Ovary (tissue), 9 donors: ENCODE results near the gene CHD1. TPM values are rescaled to one million over a fixed set of nuclear protein-coding genes. Genes with fewer than 3 reads are reported as not detected.
"Not testable (repeated sequence)": the region's sequence is repeated elsewhere in the genome, so short reads cannot be mapped to it uniquely, and the experiment has no call there.

Experiments
- DNase-seq, 5 donors: peaks; one replicate each; pipeline ENCODE4 v3.0.0-alpha.2; 2019 to 2020
- H3K27ac ChIP-seq, 2 donors: fragments of 200-600 bp; one replicate each; pipeline versions ENCODE4 v1.5.1 to v1.8.0; 2019 to 2022
- H3K27me3 ChIP-seq: fragments of 200-600 bp; one replicate; pipeline ENCODE4 v1.8.0; 2022
- H3K36me3 ChIP-seq: fragments of 200-600 bp; sonication (generic); one replicate; pipeline ENCODE4 v1.5.1; 2019
- H3K4me1 ChIP-seq: one replicate; pipeline ENCODE4 v1.8.1; 2013; ENCODE audit warnings: mild to moderate bottlenecking, moderate library complexity; ENCODE audit not compliant: insufficient read depth
- H3K4me3 ChIP-seq: fragments of 200-600 bp; sonication (generic); one replicate; pipeline ENCODE4 v1.5.1; 2017
- H3K9me3 ChIP-seq, 2 donors: fragments of 200-600 bp in 1 of 2; sonication (generic) in 1 of 2; one replicate each; pipeline versions ENCODE4 v1.5.1 to v1.8.1; 2013 to 2019; ENCODE audit warnings: mild to moderate bottlenecking in 1 of 2, moderate library complexity in 1 of 2
- CTCF ChIP-seq, 3 donors: fragments of 450-650 bp in 2 of 3; fragments of 200-600 bp in 1 of 3; IDR thresholded peaks; one replicate each; pipeline versions ENCODE4 v1.5.1 to v1.8.0; 2016 to 2022; ENCODE audit warnings: antibody characterized with exemption in 3 of 3, mild to moderate bottlenecking in 1 of 3
- EP300 ChIP-seq: sonication (generic); formaldehyde crosslinking; IDR thresholded peaks from one replicate; pipeline ENCODE4 v1.6.1; 2017; ENCODE audit warnings: antibody characterized with exemption
- POLR2A ChIP-seq: fragments of 450-650 bp; IDR thresholded peaks from one replicate; pipeline ENCODE4 v1.6.1; 2017; ENCODE audit warnings: antibody characterized with exemption, mild to moderate bottlenecking, moderate library complexity
- WGBS, 3 donors: extraction: QIAGEN DNeasy Blood & Tissue Kit in 1 of 3; methylation state at CpG; one replicate each; pipeline versions ENCODE4 v1.1.5 to v1.1.7; 2013 to 2017; 5-methylcytosine and 5-hydroxymethylcytosine counted together
- intact Hi-C, 4 donors: fragments of 100-400 bp; cut with DNase I; formaldehyde crosslinking; loops; one replicate each; pipeline versions ENCODE4 v1.11.0 to v1.15.1; 2022 to 2023
- polyA plus RNA-seq, 2 donors: library from polyadenylated mRNA; stranded (reverse); fragments of 200-250 nt in 1 of 2; fragments of 350-450 nt in 1 of 2; fragmentation: Illumina TruSeq in 1 of 2; extraction: RNeasy Lipid Tissue Mini Kit (QIAGEN cat#74804) in 1 of 2; gene quantifications; one replicate each; pipeline ENCODE4 v1.2.3, GENCODE V29; 2013 to 2014
- total RNA-seq, 7 donors: library from RNA; depleted of rRNA in 2 of 7; stranded (reverse); fragments of >200 nt in 2 of 7; fragmentation: NEBNext Ultra II Directional in 3 of 7; extraction: Animal tissue kit (Norgen Biotek cat#: 25700) in 3 of 7; gene quantifications; one replicate each; pipeline versions ENCODE4 v1.1.0 to v1.2.4, GENCODE V29; 2016 to 2023
- donor health status: DM: no; HTN: no; CAD: no; lungs with moderate emphysema.
- donor health status: DM: no; HTN: no; CAD: no.
- donor health status: Bipolar disorder and iron deficiency.
- donor health status: DM: yes; HTN: yes; CAD: no.
- donor health status: DM: no; HTN: no; CAD: no.
- donor health status: DM: yes; HTN: yes; CAD: no.

The CHD1 gene
- total and polyA plus RNA-seq, 9 donors = 19.6 to 75.8 (median 46.5) TPM

GRCh38 chr5:98957307-98957706 is 28.5 kb upstream of the CHD1 start:
- WGBS, 3 donors = 80 to 86% (median 82%) methylated on average over 2 of the region's 2 CpGs
- Histone ChIP-seq H3K27me3 (no peaks in the 10 kb centered on the region), H3K36me3 (no peaks in the 10 kb centered on the region), H3K27ac (no peak overlapping the region), H3K9me3 (no peaks in the 10 kb centered on the region), H3K4me3 (no peak overlapping the region), H3K4me1 (no peaks in the 10 kb centered on the region)
- TF ChIP-seq POLR2A (no peak), EP300 (no peak), CTCF (IDR thresholded peaks at IDR 0.05) (no peak)
- no peak for DNase-seq
- intact Hi-C loops = loop anchor here in 1 of 4 donors (5.0 kb wide), 1 partner anchor 55 kb away; no protein-coding TSS in a partner anchor

GRCh38 chr5:98955888-98956287 is 27.1 kb upstream of the CHD1 start:
- not testable (repeated sequence) for H3K4me3 ChIP-seq, H3K27ac ChIP-seq, H3K9me3 ChIP-seq, DNase-seq, H3K36me3 ChIP-seq, H3K4me1 ChIP-seq, H3K27me3 ChIP-seq
- 93 to 98% (median 95%) methylated on average over 2 to 3 of the region's 3 CpGs for WGBS, 3 donors
- intact Hi-C loops = loop anchor here in 1 of 4 donors (5.0 kb wide), 1 partner anchor 56 kb away; no protein-coding TSS in a partner anchor

- not testable (repeated sequence) for H3K27ac ChIP-seq, H3K4me3 ChIP-seq, DNase-seq, H3K36me3 ChIP-seq, H3K9me3 ChIP-seq, H3K27me3 ChIP-seq, H3K4me1 ChIP-seq
- intact Hi-C loops = loop anchor here in 1 of 4 donors (5.0 kb wide), 1 partner anchor 57 kb away; no protein-coding TSS in a partner anchor
- WGBS, 3 donors = 93 to 100% (median 96%) methylated on average over 2 of the region's 2 CpGs
Measured at GRCh38 chr5:98955471-98955870, 26.7 kb upstream of the CHD1 start.

- no peak for DNase-seq
- no peak overlapping the region for H3K4me3 ChIP-seq
- H3K9me3 ChIP-seq = no peaks in the 10 kb centered on the region
- 83 to 87% (median 85%) methylated on average over 5 of the region's 5 CpGs for WGBS, 3 donors
- no peak overlapping the region for H3K27ac ChIP-seq
- no peaks in the 10 kb centered on the region for H3K4me1 ChIP-seq
- TF ChIP-seq CTCF (IDR thresholded peaks at IDR 0.05) (no peak), POLR2A (no peak), EP300 (no peak)
- intact Hi-C loops = loop anchor here in 1 of 4 donors (5.0 kb wide), 1 partner anchor 58 kb away; no protein-coding TSS in a partner anchor
- no peaks in the 10 kb centered on the region for H3K27me3 ChIP-seq
- no peaks in the 10 kb centered on the region for H3K36me3 ChIP-seq
Measured at GRCh38 chr5:98954392-98955028, 25.7 kb upstream of the CHD1 start.

GRCh38 chr5:98942847-98943246 is 14.0 kb upstream of the CHD1 start:
- H3K36me3 ChIP-seq = no peaks in the 10 kb centered on the region
- DNase-seq = no peak
- peaks cover 4% of the 10 kb centered on the region for H3K4me1 ChIP-seq
- no peak overlapping the region for H3K27ac ChIP-seq
- intact Hi-C loops = no loop called here
- H3K9me3 ChIP-seq = no peaks in the 10 kb centered on the region
- H3K27me3 ChIP-seq = no peaks in the 10 kb centered on the region
- no peak for TF ChIP-seq CTCF (IDR thresholded peaks at IDR 0.05)
- no peak for TF ChIP-seq EP300
- no peak for TF ChIP-seq POLR2A
- 93 to 96% (median 93%) methylated on average over 3 of the region's 3 CpGs for WGBS, 3 donors
- no peak overlapping the region for H3K4me3 ChIP-seq
